HEK293 (cell line): Measurements from ENCODE around the gene LRCH1.

Experiments used
- CTCF ChIP-seq: fragments of 450-650 bp; formaldehyde crosslinking; IDR thresholded peaks from 2 replicates; pipeline ENCODE4 v1.5.1; 2016; ENCODE audit warnings: missing biosample characterization, missing genetic modification characterization
- ZBTB1 ChIP-seq: fragments of 450-650 bp; formaldehyde crosslinking; IDR thresholded peaks from 2 replicates; pipeline ENCODE4 v1.5.1; 2016; ENCODE audit warnings: missing biosample characterization, missing genetic modification characterization
- ZBTB20 ChIP-seq: fragments of 450-650 bp; formaldehyde crosslinking; IDR thresholded peaks from 2 replicates; pipeline ENCODE4 v1.5.1; 2016; ENCODE audit warnings: missing biosample characterization, missing genetic modification characterization
- ZBTB49 ChIP-seq: fragments of 450-650 bp; formaldehyde crosslinking; IDR thresholded peaks from 2 replicates; pipeline ENCODE4 v1.5.1; 2016; ENCODE audit warnings: missing biosample characterization, missing genetic modification characterization, low read depth
- ZNF155 ChIP-seq: fragments of 450-650 bp; formaldehyde crosslinking; IDR thresholded peaks from 2 replicates; pipeline ENCODE4 v1.5.1; 2016; ENCODE audit warnings: missing biosample characterization, missing genetic modification characterization
- ZNF580 ChIP-seq: fragments of 450-650 bp; formaldehyde crosslinking; IDR thresholded peaks from 2 replicates; pipeline ENCODE4 v1.5.1; 2016; ENCODE audit warnings: missing biosample characterization, missing genetic modification characterization
- ZSCAN4 ChIP-seq: fragments of 450-650 bp; formaldehyde crosslinking; IDR thresholded peaks from 2 replicates; pipeline ENCODE4 v1.5.1; 2017; ENCODE audit warnings: missing biosample characterization, missing genetic modification characterization
- TF ChIP-seq, protein P1 (sequence below): fragments of 450-650 bp; formaldehyde crosslinking; IDR thresholded peaks from 2 replicates; pipeline ENCODE4 v1.5.1; 2016; ENCODE audit warnings: missing biosample characterization, missing genetic modification characterization, low read depth

- TF ChIP-seq ZBTB1 (tag by site-specific recombination) (no peak), ZNF155 (tag by site-specific recombination) (no peak), ZSCAN4 (tag by site-specific recombination) (no peak), CTCF (tag by site-specific recombination) (no peak), ZBTB20 (no peak), ZBTB49 (tag by site-specific recombination) (no peak), ZNF580 (tag by site-specific recombination) (no peak)
- TF ChIP-seq, protein P1, sequence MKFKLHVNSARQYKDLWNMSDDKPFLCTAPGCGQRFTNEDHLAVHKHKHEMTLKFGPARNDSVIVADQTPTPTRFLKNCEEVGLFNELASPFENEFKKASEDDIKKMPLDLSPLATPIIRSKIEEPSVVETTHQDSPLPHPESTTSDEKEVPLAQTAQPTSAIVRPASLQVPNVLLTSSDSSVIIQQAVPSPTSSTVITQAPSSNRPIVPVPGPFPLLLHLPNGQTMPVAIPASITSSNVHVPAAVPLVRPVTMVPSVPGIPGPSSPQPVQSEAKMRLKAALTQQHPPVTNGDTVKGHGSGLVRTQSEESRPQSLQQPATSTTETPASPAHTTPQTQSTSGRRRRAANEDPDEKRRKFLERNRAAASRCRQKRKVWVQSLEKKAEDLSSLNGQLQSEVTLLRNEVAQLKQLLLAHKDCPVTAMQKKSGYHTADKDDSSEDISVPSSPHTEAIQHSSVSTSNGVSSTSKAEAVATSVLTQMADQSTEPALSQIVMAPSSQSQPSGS (tag by site-specific recombination): no peak
Observed at GRCh38 chr13:46676378-46676725, 123.4 kb downstream of the LRCH1 start.
